Fibroblast of lung (primary cell): ENCODE measurements around the gene PLEKHO2. TPM values are rescaled to one million over a fixed set of nuclear protein-coding genes. Genes with fewer than 3 reads are reported as not detected.
A peak's percentile ranks its signal among the peaks of the same experiment; 100 is the strongest.

ENCODE experiments used
- DNase-seq, 2 donors: peaks; one replicate each; pipeline versions ENCODE4 v3.0.0 to v3.0.0-alpha.2; 2010; ENCODE audit warnings: low read depth in 2 of 2
- H2AFZ ChIP-seq: 2 replicates; pipeline ENCODE4 v1.5.1; 2012; ENCODE audit warnings: low read length, control low read depth, inconsistent platforms
- H3K27ac ChIP-seq: 2 replicates; pipeline ENCODE4 v1.5.1; 2011; ENCODE audit warnings: low read length, control low read depth; ENCODE audit not compliant: insufficient read depth
- H3K27me3 ChIP-seq: 2 replicates; pipeline ENCODE4 v1.5.1; 2011; ENCODE audit warnings: mild to moderate bottlenecking, low read length; ENCODE audit not compliant: control insufficient read depth, insufficient read depth
- H3K36me3 ChIP-seq: 2 replicates; pipeline ENCODE4 v1.5.1; 2011; ENCODE audit warnings: low read length; ENCODE audit not compliant: control insufficient read depth, insufficient read depth
- H3K4me1 ChIP-seq: 2 replicates; pipeline ENCODE4 v1.5.1; 2011; ENCODE audit warnings: low read length; ENCODE audit not compliant: control insufficient read depth, insufficient read depth; ENCODE audit errors: extremely low read depth
- H3K4me2 ChIP-seq: 2 replicates; pipeline ENCODE4 v1.5.1; 2011; ENCODE audit warnings: low read length, control low read depth; ENCODE audit not compliant: insufficient read depth; ENCODE audit errors: extremely low read depth
- H3K4me3 ChIP-seq, 4 experiments: fragments of 200-600 bp in 1 of 4; sonication (generic) in 1 of 4; replicated peaks in 1 of 4; 2 replicates each; pipeline ENCODE4 v1.5.1; 2011 to 2016; ENCODE audit warnings: low read length in 4 of 4, low read depth in 3 of 4, mild to moderate bottlenecking in 3 of 4, control low read depth in 2 of 4, inconsistent platforms in 1 of 4, mixed read lengths in 1 of 4; ENCODE audit not compliant: insufficient read depth in 1 of 4; ENCODE audit errors: control extremely low read depth in 1 of 4
- H3K79me2 ChIP-seq: 2 replicates; pipeline ENCODE4 v1.5.1; 2012; ENCODE audit warnings: mild to moderate bottlenecking, low read length, inconsistent platforms; ENCODE audit not compliant: control insufficient read depth, insufficient read depth
- H3K9ac ChIP-seq: 2 replicates; pipeline ENCODE4 v1.5.1; 2011; ENCODE audit warnings: mild to moderate bottlenecking, low read length, control low read depth; ENCODE audit not compliant: insufficient read depth
- H3K9me3 ChIP-seq: 2 replicates; pipeline ENCODE4 v1.5.1; 2012; ENCODE audit warnings: low read depth, low read length; ENCODE audit not compliant: control insufficient read depth, insufficient read depth
- H4K20me1 ChIP-seq: 2 replicates; pipeline ENCODE4 v1.5.1; 2011; ENCODE audit warnings: low read length; ENCODE audit not compliant: control insufficient read depth, insufficient read depth; ENCODE audit errors: extremely low read depth
- CTCF ChIP-seq, 2 donors: IDR thresholded peaks in 1 of 2; conservative IDR thresholded peaks in 1 of 2; 1 replicate in 1 of 2; 2 replicates in 1 of 2; pipeline ENCODE4 v1.5.1; 2011 to 2012; ENCODE audit warnings: low read length in 2 of 2, control low read depth in 1 of 2, inconsistent platforms in 1 of 2, low read depth in 1 of 2, mild to moderate bottlenecking in 1 of 2
- EZH2 ChIP-seq: IDR thresholded peaks from 2 replicates; pipeline ENCODE4 v1.5.1; 2012; ENCODE audit warnings: low read length, control low read depth, mild to moderate bottlenecking; ENCODE audit errors: missing control alignments
- polyA plus RNA-seq, 2 donors: library from polyadenylated mRNA; depleted of rRNA in 1 of 2; stranded (reverse) in 1 of 2; unstranded in 1 of 2; fragments of >200 nt; gene quantifications; 2 replicates each; pipeline ENCODE4 v1.2.1, GENCODE V29; 2011 to 2012; ENCODE audit warnings: missing spikeins in 1 of 2
- total RNA-seq: library from RNA; depleted of rRNA; stranded (reverse); fragments of >200 nt; gene quantifications from 2 replicates; pipeline ENCODE4 v1.2.1, GENCODE V29; 2014

Gene PLEKHO2
- total and polyA plus RNA-seq, 2 donors (not counting 1 experiment from before 2014, with no cell fraction given), result 78.6 to 163 TPM

GRCh38 chr15:64808785-64809453 lies 32.8 kb upstream of the PLEKHO2 start:
- Histone ChIP-seq H3K4me2 (no peak overlapping the region), H3K79me2 (no peaks in the 10 kb centered on the region), H3K4me3 (no peak overlapping the region), H3K36me3 (no peaks in the 10 kb centered on the region), H3K27ac (no peak overlapping the region), H3K9ac (no peak overlapping the region), H3K9me3 (no peaks in the 10 kb centered on the region), H2AFZ (no peak overlapping the region), H3K27me3 (no peaks in the 10 kb centered on the region), H3K4me1 (no peaks in the 10 kb centered on the region), H4K20me1 (no peaks in the 10 kb centered on the region)
- DNase-seq, result no peak
- TF ChIP-seq CTCF (conservative IDR thresholded peaks at IDR 0.05 in 1 of 2, IDR thresholded peaks at IDR 0.05 in 1 of 2; ENCODE audit: low read depth in 1 of 2, low read length in 2 of 2) (no peak), EZH2 (no peak)

- no peaks in the 10 kb centered on the region for H3K79me2 ChIP-seq
- no peaks in the 10 kb centered on the region for H3K27me3 ChIP-seq
- H3K4me3 ChIP-seq, result no peak overlapping the region
- no peak overlapping the region for H3K4me2 ChIP-seq
- TF ChIP-seq EZH2 (no peak), CTCF (conservative IDR thresholded peaks at IDR 0.05 in 1 of 2, IDR thresholded peaks at IDR 0.05 in 1 of 2; ENCODE audit: low read depth in 1 of 2, low read length in 2 of 2) (peak; percentile 90)
- no peaks in the 10 kb centered on the region for H3K9me3 ChIP-seq
- no peaks in the 10 kb centered on the region for H4K20me1 ChIP-seq
- no peak overlapping the region for H3K27ac ChIP-seq
- no peak overlapping the region for H2AFZ ChIP-seq
- H3K36me3 ChIP-seq, result no peaks in the 10 kb centered on the region
- no peak overlapping the region for H3K9ac ChIP-seq
- DNase-seq, result peak; percentile 58 to 69
- no peaks in the 10 kb centered on the region for H3K4me1 ChIP-seq
These were observed 31.8 kb upstream of the PLEKHO2 start for GRCh38 chr15:64809649-64810496.

- no peaks in the 10 kb centered on the region for H3K9me3 ChIP-seq
- H3K9ac ChIP-seq, result no peak overlapping the region
- no peak overlapping the region for H3K4me2 ChIP-seq
- TF ChIP-seq EZH2 (no peak), CTCF (conservative IDR thresholded peaks at IDR 0.05 in 1 of 2, IDR thresholded peaks at IDR 0.05 in 1 of 2; ENCODE audit: low read depth in 1 of 2, low read length in 2 of 2) (no peak)
- DNase-seq, result no peak
- no peaks in the 10 kb centered on the region for H3K36me3 ChIP-seq
- H4K20me1 ChIP-seq, result no peaks in the 10 kb centered on the region
- H3K79me2 ChIP-seq, result no peaks in the 10 kb centered on the region
- H3K27ac ChIP-seq, result no peak overlapping the region
- no peaks in the 10 kb centered on the region for H3K4me1 ChIP-seq
- no peak overlapping the region for H2AFZ ChIP-seq
- H3K4me3 ChIP-seq, result no peak overlapping the region
- no peaks in the 10 kb centered on the region for H3K27me3 ChIP-seq
These were observed 31.0 kb upstream of the PLEKHO2 start for GRCh38 chr15:64810497-64811326.
